ENCODE data around the gene PCDH1.

DNA sequence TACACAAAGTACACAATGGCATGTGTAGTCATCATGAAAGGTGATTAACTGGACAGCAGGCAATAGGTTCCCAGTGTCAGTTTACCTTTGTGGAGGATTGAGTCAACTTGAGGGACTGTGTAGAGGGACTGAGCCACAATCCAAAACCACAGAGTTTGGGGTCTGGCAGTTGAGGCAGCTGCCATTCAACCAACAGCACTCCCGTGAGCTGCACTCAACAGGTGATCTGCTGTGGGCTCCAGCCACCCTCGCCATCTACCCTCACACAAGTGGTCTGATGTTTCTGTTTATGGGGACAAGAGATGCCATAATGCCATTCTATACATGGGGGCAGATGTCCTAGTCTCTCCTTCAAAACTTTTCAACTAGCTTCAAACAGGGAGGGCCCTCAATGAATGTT, 42.6 kb upstream of the PCDH1 start:
- TF ChIP-seq, protein P1, sequence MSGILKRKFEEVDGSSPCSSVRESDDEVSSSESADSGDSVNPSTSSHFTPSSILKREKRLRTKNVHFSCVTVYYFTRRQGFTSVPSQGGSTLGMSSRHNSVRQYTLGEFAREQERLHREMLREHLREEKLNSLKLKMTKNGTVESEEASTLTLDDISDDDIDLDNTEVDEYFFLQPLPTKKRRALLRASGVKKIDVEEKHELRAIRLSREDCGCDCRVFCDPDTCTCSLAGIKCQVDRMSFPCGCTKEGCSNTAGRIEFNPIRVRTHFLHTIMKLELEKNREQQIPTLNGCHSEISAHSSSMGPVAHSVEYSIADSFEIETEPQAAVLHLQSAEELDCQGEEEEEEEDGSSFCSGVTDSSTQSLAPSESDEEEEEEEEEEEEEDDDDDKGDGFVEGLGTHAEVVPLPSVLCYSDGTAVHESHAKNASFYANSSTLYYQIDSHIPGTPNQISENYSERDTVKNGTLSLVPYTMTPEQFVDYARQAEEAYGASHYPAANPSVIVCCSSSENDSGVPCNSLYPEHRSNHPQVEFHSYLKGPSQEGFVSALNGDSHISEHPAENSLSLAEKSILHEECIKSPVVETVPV (CRISPR knock-in tag; IDR thresholded peaks at IDR 0.05): no peak
- TF ChIP-seq RARB (CRISPR knock-in tag; IDR thresholded peaks at IDR 0.05) (no peak), ARNTL (CRISPR knock-in tag; IDR thresholded peaks at IDR 0.05; ENCODE audit: borderline replicate concordance, low read depth) (no peak), ZC3H10 (CRISPR knock-in tag; IDR thresholded peaks at IDR 0.05) (no peak), TOX (CRISPR knock-in tag; IDR thresholded peaks at IDR 0.05; ENCODE audit: borderline replicate concordance) (no peak), ZNF70 (CRISPR knock-in tag; IDR thresholded peaks at IDR 0.05) (no peak), ZFP3 (CRISPR knock-in tag; IDR thresholded peaks at IDR 0.05) (no peak), ZNF8 (CRISPR knock-in tag; IDR thresholded peaks at IDR 0.05) (no peak)
- TF ChIP-seq, protein P2, sequence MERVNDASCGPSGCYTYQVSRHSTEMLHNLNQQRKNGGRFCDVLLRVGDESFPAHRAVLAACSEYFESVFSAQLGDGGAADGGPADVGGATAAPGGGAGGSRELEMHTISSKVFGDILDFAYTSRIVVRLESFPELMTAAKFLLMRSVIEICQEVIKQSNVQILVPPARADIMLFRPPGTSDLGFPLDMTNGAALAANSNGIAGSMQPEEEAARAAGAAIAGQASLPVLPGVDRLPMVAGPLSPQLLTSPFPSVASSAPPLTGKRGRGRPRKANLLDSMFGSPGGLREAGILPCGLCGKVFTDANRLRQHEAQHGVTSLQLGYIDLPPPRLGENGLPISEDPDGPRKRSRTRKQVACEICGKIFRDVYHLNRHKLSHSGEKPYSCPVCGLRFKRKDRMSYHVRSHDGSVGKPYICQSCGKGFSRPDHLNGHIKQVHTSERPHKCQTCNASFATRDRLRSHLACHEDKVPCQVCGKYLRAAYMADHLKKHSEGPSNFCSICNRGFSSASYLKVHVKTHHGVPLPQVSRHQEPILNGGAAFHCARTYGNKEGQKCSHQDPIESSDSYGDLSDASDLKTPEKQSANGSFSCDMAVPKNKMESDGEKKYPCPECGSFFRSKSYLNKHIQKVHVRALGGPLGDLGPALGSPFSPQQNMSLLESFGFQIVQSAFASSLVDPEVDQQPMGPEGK (CRISPR knock-in tag; IDR thresholded peaks at IDR 0.05; ENCODE audit: borderline replicate concordance): no peak
- TF ChIP-seq, protein P3, sequence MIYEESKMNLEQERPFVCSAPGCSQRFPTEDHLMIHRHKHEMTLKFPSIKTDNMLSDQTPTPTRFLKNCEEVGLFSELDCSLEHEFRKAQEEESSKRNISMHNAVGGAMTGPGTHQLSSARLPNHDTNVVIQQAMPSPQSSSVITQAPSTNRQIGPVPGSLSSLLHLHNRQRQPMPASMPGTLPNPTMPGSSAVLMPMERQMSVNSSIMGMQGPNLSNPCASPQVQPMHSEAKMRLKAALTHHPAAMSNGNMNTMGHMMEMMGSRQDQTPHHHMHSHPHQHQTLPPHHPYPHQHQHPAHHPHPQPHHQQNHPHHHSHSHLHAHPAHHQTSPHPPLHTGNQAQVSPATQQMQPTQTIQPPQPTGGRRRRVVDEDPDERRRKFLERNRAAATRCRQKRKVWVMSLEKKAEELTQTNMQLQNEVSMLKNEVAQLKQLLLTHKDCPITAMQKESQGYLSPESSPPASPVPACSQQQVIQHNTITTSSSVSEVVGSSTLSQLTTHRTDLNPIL (CRISPR knock-in tag; IDR thresholded peaks at IDR 0.05; ENCODE audit: low read depth): no peak

Measured in SK-N-SH treated with all-trans-retinoic acid at 6 μM for 48 hours (cell line).